T-cell (primary cell): ENCODE measurements around the gene PEAK3. TPM values are rescaled to one million over a fixed set of nuclear protein-coding genes. Genes with fewer than 3 reads are reported as not detected.

ENCODE experiments used
- ATAC-seq, 4 experiments: fragments of 200-7000 bp in 3 of 4; fragments of 150-1000 bp in 1 of 4; cut with Tn5 transposase; replicated peaks in 1 of 4; 1 replicate in 3 of 4; 2 replicates in 1 of 4; pipeline ENCODE4 v1.10.0; 2021; ENCODE audit warnings: moderate library complexity in 3 of 4, mild to moderate bottlenecking in 2 of 4, moderate number of reproducible peaks in 1 of 4
- CTCF ChIA-PET, 2 donors: fragments of 300-600 bp; sonication (Branson Sonifier 250); formaldehyde crosslinking; loops; one replicate each; lab custom pipeline; 2022; ENCODE audit warnings: antibody characterized with exemption in 2 of 2; lab: Charles Lee
- POLR2A ChIA-PET, 2 donors: fragments of 300-600 bp; sonication (Branson Sonifier 250); formaldehyde crosslinking; loops; one replicate each; lab custom pipeline; 2022; ENCODE audit warnings: antibody characterized with exemption in 2 of 2; lab: Charles Lee
- DNase-seq, 35 experiments: peaks; one replicate each; pipeline versions ENCODE4 v3.0.0 to v3.0.0-alpha.2; 2013 to 2023
- H3K27ac ChIP-seq: one replicate; pipeline ENCODE4 v1.5.1; 2013; ENCODE audit warnings: low read length
- H3K27me3 ChIP-seq, 2 experiments: replicated peaks in 1 of 2; 1 replicate in 1 of 2; 2 replicates in 1 of 2; pipeline versions ENCODE4 v1.6.1 to v1.7.0; 2013; ENCODE audit warnings: low read length in 1 of 2, mixed read lengths in 1 of 2; ENCODE audit not compliant: control insufficient read depth in 2 of 2, insufficient read depth in 2 of 2; ENCODE audit errors: extremely low read depth in 1 of 2
- H3K36me3 ChIP-seq, 2 donors: 1 replicate in 1 of 2; 2 replicates in 1 of 2; pipeline versions ENCODE4 v1.6.1 to v1.7.0; 2013; ENCODE audit warnings: low read length in 1 of 2; ENCODE audit not compliant: control insufficient read depth in 2 of 2, insufficient read depth in 1 of 2; ENCODE audit errors: extremely low read depth in 1 of 2
- H3K4me1 ChIP-seq, 2 experiments: 1 replicate in 1 of 2; 2 replicates in 1 of 2; pipeline versions ENCODE4 v1.6.1 to v1.7.0; 2013; ENCODE audit warnings: low read length in 2 of 2, mixed read lengths in 1 of 2; ENCODE audit not compliant: insufficient read depth in 2 of 2, control insufficient read depth in 1 of 2; ENCODE audit errors: extremely low read depth in 1 of 2
- H3K4me3 ChIP-seq, 2 donors: 1 replicate in 1 of 2; 2 replicates in 1 of 2; pipeline versions ENCODE4 v1.5.1 to v1.7.0; 2013; ENCODE audit warnings: mild to moderate bottlenecking in 2 of 2, low read length in 1 of 2, moderate library complexity in 1 of 2; ENCODE audit not compliant: control insufficient read depth in 1 of 2; ENCODE audit errors: extremely low read depth in 1 of 2
- H3K9me3 ChIP-seq: 2 replicates; pipeline ENCODE4 v1.7.0; 2013
- H3K27ac Mint-ChIP-seq, 2 donors: one replicate each; pipeline ENCODE4 v1.8.0; 2020 to 2021; ENCODE audit warnings: mild to moderate bottlenecking in 2 of 2, mixed read lengths in 2 of 2
- H3K27me3 Mint-ChIP-seq, 2 donors: one replicate each; pipeline ENCODE4 v1.8.0; 2021 to 2022; ENCODE audit warnings: mixed read lengths in 2 of 2
- H3K36me3 Mint-ChIP-seq: one replicate; pipeline ENCODE4 v1.8.0; 2021; ENCODE audit warnings: mixed read lengths
- H3K4me1 Mint-ChIP-seq, 3 donors: one replicate each; pipeline ENCODE4 v1.8.0; 2020 to 2022; ENCODE audit warnings: mixed read lengths in 3 of 3, mild to moderate bottlenecking in 1 of 3
- H3K4me3 Mint-ChIP-seq, 3 donors: one replicate each; pipeline ENCODE4 v1.8.0; 2020 to 2022; ENCODE audit warnings: mild to moderate bottlenecking in 3 of 3, mixed read lengths in 3 of 3, moderate library complexity in 3 of 3
- H3K9me3 Mint-ChIP-seq, 3 donors: one replicate each; pipeline ENCODE4 v1.8.0; 2020 to 2022; ENCODE audit warnings: mixed read lengths in 3 of 3
- WGBS: methylation state at CpG from one replicate; pipeline ENCODE4 v1.1.5; 2013; ENCODE audit warnings: missing lambda C conversion rate; ENCODE audit not compliant: insufficient coverage; 5-methylcytosine and 5-hydroxymethylcytosine counted together
- total RNA-seq, 35 experiments: library from RNA in 6 of 35; stranded (reverse) in 6 of 35; fragments of 120-200 nt in 1 of 35; gene quantifications; one replicate each; pipeline versions ENCODE4 v1.2.1 to v1.2.4 and lab custom pipeline; 2013 to 2026

PEAK3 gene
- total RNA-seq, 5 donors from 2014 or later (not counting 1 experiment from before 2014, with no cell fraction given) = 0.22 to 0.49 (median 0.30) TPM; not detected in 2

- no peaks in the 10 kb centered on the region for H3K27me3 ChIP-seq
- POLR2A ChIA-PET = no interaction called here
- Mint-ChIP-seq H3K4me3 (no peak overlapping the region), H3K4me1 (peaks cover 32 to 36% (median 33%) of the 10 kb centered on the region in 3 donors), H3K27ac (no peak overlapping the region), H3K36me3 (peaks cover 7% of the 10 kb centered on the region), H3K27me3 (no peaks in the 10 kb centered on the region), H3K9me3 (no peaks in the 10 kb centered on the region)
- WGBS = 93% methylated on average over 7 of the region's 19 CpGs
- H3K27ac ChIP-seq = no peak overlapping the region
- no peak overlapping the region for H3K4me3 ChIP-seq
- ATAC-seq = no peak
- H3K36me3 ChIP-seq = peaks cover 26 to 35% of the 10 kb centered on the region in 2 donors
- CTCF ChIA-PET = no interaction called here
- no peaks in the 10 kb centered on the region for H3K9me3 ChIP-seq
- no peak for DNase-seq
- H3K4me1 ChIP-seq = peaks cover 7 to 31% of the 10 kb centered on the region in 2 experiments
Measured at GRCh38 chr19:2323707-2324106, 41.7 kb upstream of the PEAK3 start.

- WGBS = 94% methylated on average over 24 of the region's 39 CpGs
- no peak overlapping the region for H3K27ac Mint-ChIP-seq
- H3K4me1 Mint-ChIP-seq = peaks cover 14 to 21% (median 19%) of the 10 kb centered on the region in 3 donors
- Histone ChIP-seq H3K4me3 (no peak overlapping the region), H3K4me1 (peaks cover 3 to 19% of the 10 kb centered on the region in 2 experiments), H3K27ac (no peak overlapping the region), H3K36me3 (peaks cover 26 to 33% of the 10 kb centered on the region in 2 donors), H3K9me3 (no peaks in the 10 kb centered on the region), H3K27me3 (no peaks in the 10 kb centered on the region)
- CTCF ChIA-PET = no interaction called here
- H3K27me3 Mint-ChIP-seq = no peaks in the 10 kb centered on the region
- H3K4me3 Mint-ChIP-seq = no peak overlapping the region
- no peak for DNase-seq
- H3K9me3 Mint-ChIP-seq = no peaks in the 10 kb centered on the region
- POLR2A ChIA-PET = no interaction called here
- H3K36me3 Mint-ChIP-seq = peaks cover 4% of the 10 kb centered on the region
- ATAC-seq = no peak
Measured at GRCh38 chr19:2321565-2322283, 39.7 kb upstream of the PEAK3 start.

- WGBS = 98% methylated on average over 12 of the region's 12 CpGs
- no peak for DNase-seq
- Mint-ChIP-seq H3K9me3 (no peaks in the 10 kb centered on the region), H3K4me1 (peaks cover 10 to 16% (median 12%) of the 10 kb centered on the region in 3 donors), H3K36me3 (peaks cover 2% of the 10 kb centered on the region), H3K27ac (no peak overlapping the region), H3K27me3 (no peaks in the 10 kb centered on the region), H3K4me3 (no peak overlapping the region)
- no peak for ATAC-seq
- no peaks in the 10 kb centered on the region for H3K9me3 ChIP-seq
- H3K27ac ChIP-seq = no peak overlapping the region
- POLR2A ChIA-PET = no interaction called here
- H3K4me1 ChIP-seq = peaks cover 1 to 13% of the 10 kb centered on the region in 2 experiments
- CTCF ChIA-PET = no interaction called here
- no peak overlapping the region for H3K4me3 ChIP-seq
- H3K36me3 ChIP-seq = peaks cover 26 to 31% of the 10 kb centered on the region in 2 donors
- peaks cover 0 to 1% of the 10 kb centered on the region in 2 experiments for H3K27me3 ChIP-seq
Measured at GRCh38 chr19:2320939-2321338, 39.0 kb upstream of the PEAK3 start.

GRCh38 chr19:2320049-2320448 is 38.1 kb upstream of the PEAK3 start:
- peaks cover 4% of the 10 kb centered on the region for H3K36me3 Mint-ChIP-seq
- WGBS = 96% methylated on average over 10 of the region's 12 CpGs
- H3K36me3 ChIP-seq = peaks cover 20 to 24% of the 10 kb centered on the region in 2 donors
- no peak overlapping the region for H3K27ac ChIP-seq
- H3K9me3 Mint-ChIP-seq = peaks cover 2 to 7% (median 5%) of the 10 kb centered on the region in 3 donors
- DNase-seq (no peak), ATAC-seq (no peak)
- no peak overlapping the region for H3K4me3 ChIP-seq
- ChIA-PET POLR2A (interaction anchor here in 1 of 2 donors (0.6 kb wide), 1 partner anchor 182 kb away, joined by 3 read pairs; no protein-coding TSS in a partner anchor), CTCF (no interaction called here)
- H3K27me3 ChIP-seq = peaks cover 0 to 3% of the 10 kb centered on the region in 2 experiments
- H3K9me3 ChIP-seq = no peaks in the 10 kb centered on the region
- peaks cover under 1 to 10% (median 7%) of the 10 kb centered on the region in 3 donors for H3K4me1 Mint-ChIP-seq
- H3K4me3 Mint-ChIP-seq = no peak overlapping the region
- peaks cover 0 to 7% of the 10 kb centered on the region in 2 experiments for H3K4me1 ChIP-seq
- peaks cover 1 to 2% of the 10 kb centered on the region in 2 donors for H3K27me3 Mint-ChIP-seq
- no peak overlapping the region for H3K27ac Mint-ChIP-seq

- peaks cover 6 to 11% (median 10%) of the 10 kb centered on the region in 3 donors for H3K9me3 Mint-ChIP-seq
- H3K27ac Mint-ChIP-seq = no peak overlapping the region
- Histone ChIP-seq H3K27me3 (peaks cover 0 to 7% of the 10 kb centered on the region in 2 experiments), H3K4me1 (peaks cover 0 to 4% of the 10 kb centered on the region in 2 experiments), H3K9me3 (no peaks in the 10 kb centered on the region), H3K36me3 (peaks cover 17 to 23% of the 10 kb centered on the region in 2 donors), H3K4me3 (no peak overlapping the region), H3K27ac (no peak overlapping the region)
- no peak for DNase-seq
- no peak overlapping the region for H3K4me3 Mint-ChIP-seq
- ChIA-PET CTCF (no interaction called here), POLR2A (interaction anchor here in 1 of 2 donors (0.6 kb wide), 1 partner anchor 182 kb away, joined by 3 read pairs; no protein-coding TSS in a partner anchor)
- 97% methylated on average over 20 of the region's 20 CpGs for WGBS
- H3K36me3 Mint-ChIP-seq = peaks cover 7% of the 10 kb centered on the region
- H3K4me1 Mint-ChIP-seq = peaks cover 0 to 7% (median 5%) of the 10 kb centered on the region in 3 donors
- H3K27me3 Mint-ChIP-seq = peaks cover 4 to 6% of the 10 kb centered on the region in 2 donors
- no peak for ATAC-seq
Measured at GRCh38 chr19:2319551-2319950, 37.6 kb upstream of the PEAK3 start.

GRCh38 chr19:2318923-2319322 is 36.9 kb upstream of the PEAK3 start:
- CTCF ChIA-PET = no interaction called here
- peaks cover 0 to 11% of the 10 kb centered on the region in 2 experiments for H3K27me3 ChIP-seq
- H3K4me1 ChIP-seq = peaks cover 0 to 4% of the 10 kb centered on the region in 2 experiments
- Mint-ChIP-seq H3K4me3 (no peak overlapping the region), H3K27me3 (peaks cover 9 to 11% of the 10 kb centered on the region in 2 donors), H3K36me3 (peaks cover 7% of the 10 kb centered on the region), H3K9me3 (peaks cover 6 to 11% (median 10%) of the 10 kb centered on the region in 3 donors), H3K27ac (no peak overlapping the region), H3K4me1 (peaks cover 0 to 4% (median 1%) of the 10 kb centered on the region in 3 donors)
- H3K27ac ChIP-seq = no peak overlapping the region
- H3K4me3 ChIP-seq = no peak overlapping the region
- ATAC-seq (no peak), DNase-seq (no peak)
- H3K36me3 ChIP-seq = peaks cover 12 to 19% of the 10 kb centered on the region in 2 donors
- POLR2A ChIA-PET = interaction anchor here in 1 of 2 donors (0.6 kb wide), 1 partner anchor 1727 kb away, joined by 5 read pairs; no protein-coding TSS in a partner anchor
- H3K9me3 ChIP-seq = no peaks in the 10 kb centered on the region
- 90% methylated on average over 2 of the region's 6 CpGs for WGBS
